GM21723 (cell line): ENCODE results near the gene CSTPP1.
"Not testable (repeated sequence)": the region's sequence is repeated elsewhere in the genome, so short reads cannot be mapped to it uniquely, and the experiment has no call there.

ENCODE experiments used
- ATAC-seq: cut with Tn5 transposase; IDR thresholded peaks from one replicate; pipeline ENCODE4 v1.9.1; 2021; ENCODE audit warnings: mild to moderate bottlenecking, moderate library complexity; ENCODE audit not compliant: unreplicated experiment

The CSTPP1 gene

GRCh38 chr11:47033439-47033838 lies 96.9 kb downstream of the CSTPP1 start:
- no peak for ATAC-seq

DNA sequence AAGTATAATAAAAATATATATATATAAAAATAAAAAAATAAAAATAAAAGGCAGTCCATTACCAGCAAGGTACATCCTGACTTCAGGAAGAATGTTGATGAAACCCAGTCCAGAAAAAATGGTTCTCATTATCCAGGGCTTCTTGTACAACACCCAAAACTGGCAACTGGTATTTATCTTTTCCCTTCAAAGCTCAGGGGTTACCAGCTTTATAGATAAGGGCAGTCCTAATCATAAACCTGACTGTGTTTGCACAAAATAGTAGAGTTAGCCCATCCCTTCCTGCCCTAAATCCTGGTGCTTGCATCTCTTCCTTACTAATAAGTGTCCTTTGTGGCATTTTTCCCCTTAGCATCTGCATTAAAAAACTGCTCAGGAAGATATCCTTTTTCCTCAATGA lies 97.5 kb downstream of the CSTPP1 start:
- ATAC-seq: no peak

DNA sequence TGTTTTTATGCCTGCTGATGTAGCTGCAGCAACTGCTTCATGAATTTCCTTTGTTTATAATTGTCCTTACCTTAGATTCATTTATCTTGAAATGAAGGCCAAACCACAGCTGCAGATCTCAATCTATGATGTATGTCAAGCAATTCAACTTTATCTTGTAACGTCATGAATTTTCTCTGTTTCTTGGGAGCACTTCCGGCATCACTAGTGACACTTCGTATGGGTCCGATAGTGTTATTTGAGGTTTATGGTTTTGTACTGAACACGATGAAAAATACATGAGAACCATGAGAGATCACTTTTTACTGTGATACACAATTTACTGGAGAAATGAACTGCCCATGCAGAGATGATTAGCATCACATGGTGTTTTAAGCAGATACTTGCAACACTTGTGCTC lies 98.5 kb downstream of the CSTPP1 start:
- ATAC-seq: no peak

GRCh38 chr11:47044119-47044518 lies 107.6 kb downstream of the CSTPP1 start:
- no peak for ATAC-seq

GRCh38 chr11:47047972-47048371 lies 111.4 kb downstream of the CSTPP1 start:
- ATAC-seq: peak; percentile 66

GRCh38 chr11:47050284-47050683 lies 113.7 kb downstream of the CSTPP1 start:
- ATAC-seq: no peak

DNA sequence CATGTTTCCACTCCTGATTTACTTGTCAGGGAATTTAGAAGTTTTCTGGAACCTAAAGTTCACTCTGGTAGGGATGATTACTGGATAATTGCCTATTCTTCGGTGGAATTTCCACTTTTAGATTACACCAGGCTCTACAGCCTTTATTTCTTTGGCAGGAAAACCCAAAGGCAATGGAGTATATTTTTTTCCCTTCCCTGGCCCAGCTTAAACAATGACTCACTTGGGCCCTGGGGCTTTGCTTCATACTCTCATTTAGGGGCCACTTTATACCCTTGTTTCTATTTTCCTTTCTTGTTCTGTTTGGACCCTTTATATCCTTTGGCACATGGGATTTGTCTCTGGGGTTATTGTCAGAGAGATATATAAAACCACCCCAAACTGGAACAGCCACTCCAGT lies 114.7 kb downstream of the CSTPP1 start:
- ATAC-seq: no peak

DNA sequence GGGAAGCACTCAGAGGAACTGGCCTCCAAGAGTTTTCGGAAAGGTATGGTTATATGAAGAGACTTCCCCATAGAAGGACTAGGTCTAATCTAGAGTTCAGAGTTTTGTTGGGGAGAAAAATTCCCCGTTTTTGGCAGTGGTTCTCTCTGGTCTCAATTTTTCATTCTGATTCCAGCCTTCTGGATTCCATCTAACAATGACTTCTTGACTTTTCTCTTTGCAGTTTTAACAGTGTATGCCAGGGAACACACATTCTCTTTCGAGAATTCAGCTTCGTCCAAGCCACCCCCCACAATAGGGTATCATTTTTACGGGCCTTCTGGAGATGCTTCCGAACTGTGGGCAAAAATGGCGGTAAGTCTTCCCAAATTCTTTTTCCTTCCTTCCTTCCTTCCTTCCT lies 115.6 kb downstream of the CSTPP1 start:
- ATAC-seq: no peak

DNA sequence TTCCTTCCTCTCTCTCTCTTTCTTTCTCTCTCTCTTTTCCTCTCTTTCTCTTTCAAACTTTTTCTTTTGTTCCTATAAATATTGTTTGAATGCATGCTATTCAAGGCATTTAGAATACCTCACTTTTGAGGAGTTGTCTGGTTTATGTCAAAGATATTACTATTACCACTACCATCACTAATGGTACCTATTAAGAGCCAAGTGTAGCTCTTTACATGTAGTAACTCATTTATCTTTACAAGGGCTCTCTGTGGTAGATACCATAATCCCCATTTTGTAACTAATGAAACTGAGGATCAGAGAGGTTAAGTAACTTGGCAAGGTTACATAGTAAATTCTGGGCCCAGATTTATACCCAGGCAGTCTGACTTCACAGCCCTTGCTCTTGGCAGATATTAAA lies 116.0 kb downstream of the CSTPP1 start:
- ATAC-seq: no peak

DNA sequence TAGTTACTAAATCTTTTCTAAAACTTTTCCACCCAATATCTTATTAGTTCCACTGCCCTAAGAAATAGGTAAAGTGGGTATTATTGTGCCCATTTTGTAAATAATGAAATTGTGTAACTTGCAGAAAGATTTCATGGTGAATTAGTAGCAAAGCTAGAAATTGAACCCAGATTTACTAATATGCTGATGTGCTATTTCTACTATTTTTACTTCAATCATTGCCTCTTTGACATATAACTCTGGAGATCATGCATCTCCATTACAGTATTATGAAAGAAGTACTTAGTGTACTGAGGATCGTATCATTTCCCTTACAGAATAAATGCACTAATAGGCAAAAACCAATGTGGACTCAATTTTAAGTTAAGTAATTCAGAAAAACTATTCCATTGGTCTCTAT lies 119.0 kb downstream of the CSTPP1 start:
- ATAC-seq: no peak

DNA sequence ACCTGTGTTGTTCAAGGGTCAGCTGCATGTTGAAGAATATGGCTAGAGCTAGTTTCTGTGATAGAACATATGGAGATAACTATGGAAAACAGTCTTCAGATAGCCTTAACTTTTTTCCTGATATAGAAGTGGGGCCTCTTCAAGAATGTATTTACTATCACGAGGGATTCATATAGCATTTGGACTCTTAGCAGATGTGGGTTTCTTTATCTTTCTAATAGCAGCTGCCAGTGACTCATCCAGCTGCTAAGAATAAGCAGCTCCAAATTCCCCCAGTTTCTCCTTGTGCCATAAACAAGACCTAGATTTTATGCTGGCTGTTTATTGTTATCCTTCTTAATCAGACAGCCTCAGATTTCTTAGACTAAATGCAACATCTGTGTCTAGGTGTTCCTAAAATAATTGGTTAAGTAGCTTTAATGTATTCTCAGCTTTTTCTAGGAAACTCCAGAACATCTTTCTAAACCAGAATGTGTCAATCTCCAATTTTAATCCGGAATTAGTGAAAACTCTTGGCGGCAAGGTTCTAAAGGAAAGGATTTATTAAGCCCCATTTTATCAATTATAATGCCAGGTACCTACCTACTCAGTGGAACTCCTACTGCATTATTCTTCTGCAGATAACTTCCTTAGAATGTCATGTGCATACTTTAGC lies 119.8 kb downstream of the CSTPP1 start:
- no peak for ATAC-seq

- no peak for ATAC-seq
These were observed 120.8 kb downstream of the CSTPP1 start for GRCh38 chr11:47057365-47057764.

GRCh38 chr11:47060807-47061206 lies 124.2 kb downstream of the CSTPP1 start:
- ATAC-seq: no peak

DNA sequence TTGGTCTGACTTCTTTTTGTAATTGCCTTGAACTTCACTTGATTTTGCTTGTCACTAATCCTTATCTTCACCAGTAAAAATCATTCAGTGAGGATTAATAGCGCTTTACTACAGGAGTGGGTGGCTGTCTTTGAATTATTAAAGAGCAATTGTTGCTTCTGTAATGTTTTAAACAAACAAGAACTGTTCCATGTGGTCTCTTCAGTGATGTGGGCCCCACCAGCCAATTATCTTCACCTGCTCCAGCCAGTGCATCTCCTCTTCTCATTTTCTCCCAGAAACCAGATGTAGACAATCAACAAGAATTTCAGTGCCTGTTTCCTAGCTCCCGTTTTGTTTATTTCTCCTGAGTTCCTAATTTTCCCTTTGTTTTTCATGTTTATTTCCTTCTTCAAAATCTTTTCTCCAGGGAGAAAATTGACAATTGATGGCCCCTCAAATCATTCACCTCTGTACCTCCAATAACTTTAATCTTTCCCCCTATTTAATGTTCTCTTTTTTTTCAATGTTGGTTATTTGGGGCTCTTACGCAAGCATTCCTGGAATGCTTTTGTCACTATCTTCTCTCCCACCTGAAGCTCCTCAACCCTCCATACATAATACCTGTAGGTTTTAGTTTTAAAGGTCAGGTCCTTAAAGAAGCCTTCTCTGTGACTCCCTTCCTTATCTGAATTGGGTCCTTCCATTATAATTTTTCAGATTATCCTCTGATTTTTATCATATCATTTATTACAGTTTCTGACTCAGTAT lies 125.0 kb downstream of the CSTPP1 start:
- ATAC-seq: no peak

DNA sequence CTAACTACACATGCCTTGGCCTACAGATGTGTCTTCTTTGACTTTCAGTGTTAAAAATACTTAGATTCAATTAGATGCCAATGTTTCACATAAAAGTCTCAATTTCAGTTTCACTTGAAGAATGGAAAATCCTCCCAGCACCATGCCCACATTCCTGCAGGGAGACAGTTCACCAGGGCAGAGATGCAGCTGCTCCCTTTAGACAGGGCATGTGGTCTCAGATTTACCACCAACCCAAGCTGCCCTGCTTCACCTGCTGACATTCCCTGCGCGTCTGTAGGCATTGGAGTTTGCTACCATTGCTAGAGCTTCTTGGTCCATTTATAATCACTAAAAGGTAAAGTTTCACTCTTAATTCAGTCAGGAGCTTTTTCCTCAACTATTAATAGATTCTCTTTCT lies 126.2 kb downstream of the CSTPP1 start:
- ATAC-seq: no peak

DNA sequence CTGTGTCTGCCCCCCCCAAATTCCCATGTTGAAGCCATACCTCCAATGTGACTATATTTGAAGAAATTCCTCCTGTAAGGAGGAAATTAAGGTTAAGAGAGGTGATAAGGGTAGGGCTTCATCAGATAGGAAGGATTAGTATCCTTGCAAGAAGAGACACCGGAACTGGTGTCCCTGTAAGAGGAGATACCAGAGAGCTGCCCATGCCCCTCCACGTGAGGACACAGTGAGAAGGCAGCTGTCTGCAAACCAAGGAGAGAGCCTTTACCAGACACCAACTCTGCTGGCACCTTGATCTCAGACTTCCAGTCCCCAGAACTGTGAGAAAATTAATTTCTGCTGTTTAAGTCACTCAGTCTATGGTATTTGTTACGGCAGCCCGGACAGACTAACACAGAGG lies 130.8 kb downstream of the CSTPP1 start:
- ATAC-seq: no peak

GRCh38 chr11:47070769-47071168 lies 134.2 kb downstream of the CSTPP1 start:
- no peak for ATAC-seq

GRCh38 chr11:47071341-47071740 lies 134.8 kb downstream of the CSTPP1 start:
- ATAC-seq: no peak

DNA sequence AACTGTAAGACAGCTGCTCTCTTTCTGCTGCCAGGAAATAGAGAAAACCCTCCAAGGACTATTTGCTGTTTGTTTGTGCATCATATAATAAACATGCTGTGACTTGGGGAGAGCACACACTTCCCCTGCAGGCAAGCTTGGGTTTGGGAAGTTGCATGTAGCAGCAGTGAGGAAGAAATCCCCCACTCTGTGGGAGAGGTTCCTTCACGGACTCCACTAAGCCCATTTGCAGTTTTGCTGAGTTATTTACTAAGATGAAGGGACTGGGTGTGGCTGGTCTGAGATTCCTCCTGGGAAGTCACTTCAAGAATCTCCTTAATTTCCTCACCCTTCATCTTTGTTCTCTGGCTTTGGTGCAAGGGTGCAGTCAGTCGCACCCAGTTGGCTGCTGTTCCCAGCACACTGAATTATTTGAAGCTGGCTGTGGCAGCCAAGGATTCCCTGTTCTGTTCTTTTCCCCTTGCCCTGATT lies 135.3 kb downstream of the CSTPP1 start:
- no peak for ATAC-seq

- no peak for ATAC-seq
These were observed 142.4 kb downstream of the CSTPP1 start for GRCh38 chr11:47078751-47079521.

DNA sequence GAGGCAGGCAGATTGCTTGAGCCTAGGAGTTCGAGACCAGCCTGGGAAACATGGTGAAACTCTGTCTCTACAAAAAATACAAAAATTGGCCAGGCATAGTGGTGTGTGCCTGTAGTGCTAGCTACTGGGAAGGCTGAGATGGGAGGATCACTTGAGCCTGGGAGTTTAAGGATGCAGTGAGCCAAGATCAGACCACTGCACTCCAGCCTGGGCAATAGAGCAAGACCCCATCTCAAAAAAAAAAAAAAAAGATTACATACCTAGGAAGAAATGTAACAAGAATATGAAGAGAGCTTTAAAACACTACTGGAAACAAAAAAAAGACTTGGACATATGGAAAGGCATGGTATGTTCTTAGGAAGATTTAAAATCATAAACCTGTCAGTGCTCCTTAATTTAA lies 144.2 kb downstream of the CSTPP1 start:
- ATAC-seq: not testable (repeated sequence)

GRCh38 chr11:47083913-47084312 lies 147.4 kb downstream of the CSTPP1 start:
- ATAC-seq: no peak
